Measurements from ENCODE around the gene PTPRG. TPM values are rescaled to one million over a fixed set of nuclear protein-coding genes. Genes with fewer than 3 reads are reported as not detected.

Gene PTPRG
- total and polyA plus RNA-seq, 2 donors (not counting 3 experiments of a cell fraction or from before 2014, with no cell fraction given): 8.9 to 39.1 TPM

GRCh38 chr3:61805510-61806080 is 244.2 kb downstream of the PTPRG start:
- no TSS peak for BruUV-seq (replicated peaks)
- Histone ChIP-seq H3K9ac (replicated peaks; ENCODE audit: extremely low read depth, insufficient read depth, low read length) (no peak overlapping the region), H3K9me1 (replicated peaks; ENCODE audit: control insufficient read depth, extremely low read depth, insufficient read depth, low read length) (no peaks in the 10 kb centered on the region), H4K20me1 (replicated peaks; ENCODE audit: control insufficient read depth, extremely low read depth, insufficient read depth, low read length) (no peaks in the 10 kb centered on the region), H3K27me3 (ENCODE audit: control insufficient read depth in 2 of 2, insufficient read depth in 2 of 2, low read length in 2 of 2) (no peaks in the 10 kb centered on the region), H3K27ac (ENCODE audit: insufficient read depth, low read depth, low read length) (no peak overlapping the region), H3K4me1 (ENCODE audit: control insufficient read depth, extremely low read depth, insufficient read depth, low read length) (no peaks in the 10 kb centered on the region), H3K9me3 (replicated peaks; ENCODE audit: control insufficient read depth, insufficient read depth, low read length) (no peaks in the 10 kb centered on the region), H3K4me3 (replicated peaks in 1 of 3; ENCODE audit: insufficient read depth in 1 of 3, low read depth in 1 of 3, low read length in 3 of 3) (no peak overlapping the region), H3K79me2 (ENCODE audit: control insufficient read depth, insufficient read depth, low read length) (no peaks in the 10 kb centered on the region), H3K36me3 (ENCODE audit: control insufficient read depth in 2 of 2, extremely low read depth in 1 of 2, insufficient read depth in 2 of 2, low read length in 2 of 2) (no peaks in the 10 kb centered on the region), H2AFZ (ENCODE audit: low read depth, low read length) (no peak overlapping the region), H3K4me2 (ENCODE audit: insufficient read depth, low read length) (no peak overlapping the region)
- ChIA-PET CTCF (no interaction called here), POLR2A (no interaction called here)
- DNase-seq (ENCODE audit: low read depth, low spot score) (no peak), FAIRE-seq (no peak)
- dilution Hi-C loops (cut with MboI; ENCODE audit: extremely low pct_ligation_motif_present, low sequenced_read_pairs) (no loop called here), intact Hi-C loops (cut with micrococcal nuclease) (no loop called here)
- TF ChIP-seq EZH2 (IDR thresholded peaks at IDR 0.05; ENCODE audit: borderline replicate concordance, low read depth, low read length, severe bottlenecking) (no peak), FOS (IDR thresholded peaks at IDR 0.05; ENCODE audit: borderline replicate concordance, insufficient read depth, low read length) (no peak), GATA2 (IDR thresholded peaks at IDR 0.05; ENCODE audit: insufficient read depth, insufficient read length, low read depth, low read length) (no peak), POLR2AphosphoS5 (IDR thresholded peaks at IDR 0.05; ENCODE audit: insufficient read depth, low read depth, low read length) (no peak), MYC (IDR thresholded peaks at IDR 0.05; ENCODE audit: low read depth, low read length) (no peak), JUN (IDR thresholded peaks at IDR 0.05; ENCODE audit: borderline replicate concordance, insufficient read depth, insufficient read length, low read depth) (no peak), POLR2A (IDR thresholded peaks at IDR 0.05; ENCODE audit: low read depth, low read length) (no peak)
- TF ChIP-seq, protein P1, sequence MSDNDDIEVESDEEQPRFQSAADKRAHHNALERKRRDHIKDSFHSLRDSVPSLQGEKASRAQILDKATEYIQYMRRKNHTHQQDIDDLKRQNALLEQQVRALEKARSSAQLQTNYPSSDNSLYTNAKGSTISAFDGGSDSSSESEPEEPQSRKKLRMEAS (IDR thresholded peaks at IDR 0.05; ENCODE audit: insufficient read depth, insufficient read length): no peak
- TF ChIP-seq, protein P2, sequence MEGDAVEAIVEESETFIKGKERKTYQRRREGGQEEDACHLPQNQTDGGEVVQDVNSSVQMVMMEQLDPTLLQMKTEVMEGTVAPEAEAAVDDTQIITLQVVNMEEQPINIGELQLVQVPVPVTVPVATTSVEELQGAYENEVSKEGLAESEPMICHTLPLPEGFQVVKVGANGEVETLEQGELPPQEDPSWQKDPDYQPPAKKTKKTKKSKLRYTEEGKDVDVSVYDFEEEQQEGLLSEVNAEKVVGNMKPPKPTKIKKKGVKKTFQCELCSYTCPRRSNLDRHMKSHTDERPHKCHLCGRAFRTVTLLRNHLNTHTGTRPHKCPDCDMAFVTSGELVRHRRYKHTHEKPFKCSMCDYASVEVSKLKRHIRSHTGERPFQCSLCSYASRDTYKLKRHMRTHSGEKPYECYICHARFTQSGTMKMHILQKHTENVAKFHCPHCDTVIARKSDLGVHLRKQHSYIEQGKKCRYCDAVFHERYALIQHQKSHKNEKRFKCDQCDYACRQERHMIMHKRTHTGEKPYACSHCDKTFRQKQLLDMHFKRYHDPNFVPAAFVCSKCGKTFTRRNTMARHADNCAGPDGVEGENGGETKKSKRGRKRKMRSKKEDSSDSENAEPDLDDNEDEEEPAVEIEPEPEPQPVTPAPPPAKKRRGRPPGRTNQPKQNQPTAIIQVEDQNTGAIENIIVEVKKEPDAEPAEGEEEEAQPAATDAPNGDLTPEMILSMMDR (IDR thresholded peaks at IDR 0.05; ENCODE audit: extremely low read depth in 1 of 2, insufficient read depth in 1 of 2, low read depth in 1 of 2, low read length in 2 of 2): no peak
